ENCODE measurements around the gene ANKRD18A.
"Not testable (repeated sequence)": the region's sequence is repeated elsewhere in the genome, so short reads cannot be mapped to it uniquely, and the experiment has no call there.

ANKRD18A gene

GRCh38 chr9:38638881-38639576 is 18.6 kb upstream of the ANKRD18A start:
- no peak for DNase-seq (ENCODE audit: low read depth, low spot score)
- no peak overlapping the region for H3K4me3 ChIP-seq (ENCODE audit: low read length)

GRCh38 chr9:38634315-38634714 is 13.9 kb upstream of the ANKRD18A start:
- no peak overlapping the region for H3K4me3 ChIP-seq (ENCODE audit: low read length)
- DNase-seq (ENCODE audit: low read depth, low spot score): no peak

- no peak for DNase-seq (ENCODE audit: low read depth, low spot score)
- no peak overlapping the region for H3K4me3 ChIP-seq (ENCODE audit: low read length)
Measured at GRCh38 chr9:38629511-38629910, 9.1 kb upstream of the ANKRD18A start.

- no peak for DNase-seq (ENCODE audit: low read depth, low spot score)
- no peak overlapping the region for H3K4me3 ChIP-seq (ENCODE audit: low read length)
Measured at GRCh38 chr9:38626006-38626405, 5.6 kb upstream of the ANKRD18A start.

- H3K4me3 ChIP-seq (ENCODE audit: low read length): no peak overlapping the region
Measured at GRCh38 chr9:38622951-38623350, 2.6 kb upstream of the ANKRD18A start.

GRCh38 chr9:38622288-38622674 is 1.9 kb upstream of the ANKRD18A start:
- no peak for DNase-seq (ENCODE audit: low read depth, low spot score)
- peak overlapping the region; percentile 68 for H3K4me3 ChIP-seq (ENCODE audit: low read length)

More at GRCh38 chr9:38622951-38623350, 2.6 kb upstream of the ANKRD18A start:
- no peak for DNase-seq (ENCODE audit: low read depth, low spot score)

- peak; percentile 24 for DNase-seq (ENCODE audit: low read depth, low spot score)
- H3K4me3 ChIP-seq (ENCODE audit: low read length): peak overlapping the region; percentile 68
Measured at GRCh38 chr9:38621434-38622287, 1.3 kb upstream of the ANKRD18A start.

GRCh38 chr9:38619556-38620447 is 594 bp downstream of the ANKRD18A start:
- H3K4me3 ChIP-seq (ENCODE audit: low read length): peak overlapping the region; percentile 68
- DNase-seq (ENCODE audit: low read depth, low spot score): no peak

GRCh38 chr9:38598029-38598745 is 22.2 kb downstream of the ANKRD18A start:
- not testable (repeated sequence) for H3K4me3 ChIP-seq (ENCODE audit: low read length); DNase-seq (ENCODE audit: low read depth, low spot score)

- not testable (repeated sequence) for DNase-seq (ENCODE audit: low read depth, low spot score); H3K4me3 ChIP-seq (ENCODE audit: low read length)
Measured at GRCh38 chr9:38595117-38595516, 25.3 kb downstream of the ANKRD18A start.

- not testable (repeated sequence) for DNase-seq (ENCODE audit: low read depth, low spot score); H3K4me3 ChIP-seq (ENCODE audit: low read length)
Measured at GRCh38 chr9:38591346-38592063, 28.9 kb downstream of the ANKRD18A start.

GRCh38 chr9:38583765-38584164 is 36.6 kb downstream of the ANKRD18A start:
- not testable (repeated sequence) for H3K4me3 ChIP-seq (ENCODE audit: low read length); DNase-seq (ENCODE audit: low read depth, low spot score)

GRCh38 chr9:38580112-38580511 is 40.3 kb downstream of the ANKRD18A start:
- not testable (repeated sequence) for H3K4me3 ChIP-seq (ENCODE audit: low read length); DNase-seq (ENCODE audit: low read depth, low spot score)

GRCh38 chr9:38576181-38576580 is 44.2 kb downstream of the ANKRD18A start:
- H3K4me3 ChIP-seq (ENCODE audit: low read length); DNase-seq (ENCODE audit: low read depth, low spot score): not testable (repeated sequence)

- DNase-seq (ENCODE audit: low read depth, low spot score); H3K4me3 ChIP-seq (ENCODE audit: low read length): not testable (repeated sequence)
Measured at GRCh38 chr9:38566048-38566447, 54.3 kb downstream of the ANKRD18A start.

GRCh38 chr9:38565178-38565577 is 55.2 kb downstream of the ANKRD18A start:
- H3K4me3 ChIP-seq (ENCODE audit: low read length); DNase-seq (ENCODE audit: low read depth, low spot score): not testable (repeated sequence)

- not testable (repeated sequence) for H3K4me3 ChIP-seq (ENCODE audit: low read length); DNase-seq (ENCODE audit: low read depth, low spot score)
Measured at GRCh38 chr9:38563911-38564310, 56.5 kb downstream of the ANKRD18A start.

- DNase-seq (ENCODE audit: low read depth, low spot score); H3K4me3 ChIP-seq (ENCODE audit: low read length): not testable (repeated sequence)
Measured at GRCh38 chr9:38561134-38561533, 59.3 kb downstream of the ANKRD18A start.
